Fibroblast of the aortic adventitia (primary cell): ENCODE data around the gene BCL7B. TPM values are rescaled to one million over a fixed set of nuclear protein-coding genes. Genes with fewer than 3 reads are reported as not detected.
"Not testable (repeated sequence)": the region's sequence is repeated elsewhere in the genome, so short reads cannot be mapped to it uniquely, and the experiment has no call there.

ENCODE experiments used
- DNase-seq: peaks from one replicate; pipeline ENCODE4 v3.0.0-alpha.2; 2010; ENCODE audit warnings: low read depth
- H3K4me3 ChIP-seq: 2 replicates; pipeline ENCODE4 v1.5.1; 2011; ENCODE audit warnings: low read depth, mild to moderate bottlenecking, control low read depth, low read length, moderate library complexity
- CTCF ChIP-seq: IDR thresholded peaks from 2 replicates; pipeline ENCODE4 v1.5.1; 2011; ENCODE audit warnings: mild to moderate bottlenecking, low read length, control low read depth, inconsistent platforms; ENCODE audit not compliant: insufficient read depth
- total RNA-seq: library from RNA; depleted of rRNA; stranded (reverse); fragments of >200 nt; gene quantifications from 2 replicates; pipeline ENCODE4 v1.2.3, GENCODE V29; 2012; ENCODE audit warnings: low replicate concordance

BCL7B gene
- total RNA-seq, 1 donor, result 34.2 TPM

GRCh38 chr7:73532224-73532623 is 25.3 kb downstream of the BCL7B start:
- DNase-seq, result no peak
- H3K4me3 ChIP-seq, result no peak overlapping the region
- no peak for TF ChIP-seq CTCF

GRCh38 chr7:73530800-73531199 is 26.7 kb downstream of the BCL7B start:
- no peak for DNase-seq
- no peak for TF ChIP-seq CTCF
- H3K4me3 ChIP-seq, result no peak overlapping the region

- no peak overlapping the region for H3K4me3 ChIP-seq
- DNase-seq, result no peak
- no peak for TF ChIP-seq CTCF
Observed at GRCh38 chr7:73526896-73527821, 30.3 kb downstream of the BCL7B start.

GRCh38 chr7:73526158-73526494 is 31.4 kb downstream of the BCL7B start:
- DNase-seq, H3K4me3 ChIP-seq: not testable (repeated sequence)

DNA sequence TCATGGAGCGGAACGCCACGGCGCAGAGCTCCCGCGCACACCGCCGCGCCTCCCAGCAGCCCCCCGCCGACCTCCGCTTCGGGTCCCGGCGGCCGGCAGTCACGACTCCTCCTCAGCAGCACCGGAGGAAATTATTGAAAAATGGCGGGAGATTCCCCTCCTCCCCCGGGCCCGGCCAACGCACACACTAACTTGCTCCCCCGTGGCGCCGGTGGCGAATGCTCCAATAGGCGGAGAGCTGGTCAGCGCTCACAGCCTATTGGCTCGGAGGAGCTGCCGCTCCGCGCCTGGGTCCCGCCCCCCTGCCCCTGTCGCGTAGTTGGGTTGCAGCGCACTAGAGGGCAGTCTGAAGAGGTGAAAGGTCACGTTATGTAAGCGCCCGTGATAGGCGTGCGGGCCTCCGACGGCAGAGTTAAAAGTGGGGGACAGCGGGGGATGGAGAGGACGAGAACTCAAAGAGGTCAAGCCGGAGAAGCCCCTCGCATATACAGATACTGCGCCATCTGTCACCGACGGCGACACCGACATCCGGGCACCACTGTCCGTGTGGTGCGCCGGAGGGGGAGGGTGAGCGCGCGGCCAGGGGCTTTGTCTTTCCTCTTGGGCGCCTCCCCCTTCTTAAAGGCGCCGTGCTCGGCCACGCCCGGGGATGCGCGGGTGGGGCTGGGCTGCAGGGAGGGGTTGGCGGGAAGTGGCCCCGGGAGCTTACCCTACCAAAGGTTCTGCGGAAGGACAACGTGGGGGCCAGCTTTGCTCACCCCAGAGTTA is 35.2 kb downstream of the BCL7B start, which contains the start of gene BAZ1B:
TSS of gene BAZ1B (minus strand) at position 189 of the 768 bp plus-strand sequence. CDS start 360 bp downstream, outside the sequence.
- DNase-seq, result peak; percentile 99
- peak within 1 kb of the TSS; percentile 78 for H3K4me3 ChIP-seq
- peak; percentile 21 for TF ChIP-seq CTCF

- H3K4me3 ChIP-seq, result peak overlapping the region; percentile 78
- TF ChIP-seq CTCF, result no peak
- peak; percentile 8 for DNase-seq
Observed at GRCh38 chr7:73521636-73522104, 35.8 kb downstream of the BCL7B start.
